H9 (cell line): Measurements from ENCODE around the gene PNMA1. TPM values are rescaled to one million over a fixed set of nuclear protein-coding genes. Genes with fewer than 3 reads are reported as not detected.

Experiments
- DNase-seq: peaks from one replicate; pipeline ENCODE4 v3.0.0-alpha.2; 2017
- H2AFZ ChIP-seq: one replicate; pipeline ENCODE4 v1.6.1; 2013; ENCODE audit warnings: mild to moderate bottlenecking, low read length, control low read depth, moderate library complexity
- H2AK5ac ChIP-seq: 2 replicates; pipeline ENCODE4 v1.6.1; 2013; ENCODE audit warnings: low read length, control low read depth, mixed read lengths; ENCODE audit not compliant: insufficient read length
- H2BK120ac ChIP-seq: one replicate; pipeline ENCODE4 v1.6.1; 2013; ENCODE audit warnings: low read depth, mild to moderate bottlenecking, low read length, control low read depth, inconsistent platforms; ENCODE audit not compliant: poor library complexity, severe bottlenecking
- H2BK12ac ChIP-seq: 2 replicates; pipeline ENCODE4 v1.6.1; 2013; ENCODE audit warnings: low read length, control low read depth, mixed read lengths, low read depth; ENCODE audit not compliant: insufficient read length
- H2BK15ac ChIP-seq: 2 replicates; pipeline ENCODE4 v1.6.1; 2013; ENCODE audit warnings: low read depth, low read length, control low read depth
- H2BK20ac ChIP-seq: one replicate; pipeline ENCODE4 v1.6.1; 2013; ENCODE audit warnings: low read depth, mild to moderate bottlenecking, low read length, control low read depth, inconsistent platforms; ENCODE audit not compliant: poor library complexity, severe bottlenecking
- H2BK5ac ChIP-seq: 2 replicates; pipeline ENCODE4 v1.6.1; 2013; ENCODE audit warnings: low read length, control low read depth, mixed read lengths; ENCODE audit not compliant: insufficient read length
- H3K14ac ChIP-seq: 2 replicates; pipeline ENCODE4 v1.6.1; 2013; ENCODE audit warnings: low read length, control low read depth; ENCODE audit not compliant: insufficient read depth
- H3K18ac ChIP-seq: 2 replicates; pipeline ENCODE4 v1.6.1; 2013; ENCODE audit warnings: low read depth, mild to moderate bottlenecking, mixed read lengths, low read length, control low read depth; ENCODE audit not compliant: insufficient read length
- H3K23ac ChIP-seq: 2 replicates; pipeline ENCODE4 v1.6.1; 2013; ENCODE audit warnings: low read length, control low read depth, mixed read lengths, low read depth; ENCODE audit not compliant: insufficient read length
- H3K23me2 ChIP-seq: 2 replicates; pipeline ENCODE4 v1.6.1; 2013; ENCODE audit warnings: low read depth, mild to moderate bottlenecking, mixed read lengths, low read length, control low read depth; ENCODE audit not compliant: insufficient read length, poor library complexity, severe bottlenecking
- H3K27ac ChIP-seq: 2 replicates; pipeline ENCODE4 v1.5.1; 2013; ENCODE audit warnings: low read length, control low read depth, mixed read lengths, low read depth; ENCODE audit not compliant: insufficient read length
- H3K27me3 ChIP-seq: 2 replicates; pipeline ENCODE4 v1.6.1; 2013; ENCODE audit warnings: low read length, control low read depth, inconsistent platforms; ENCODE audit not compliant: insufficient read depth
- H3K4ac ChIP-seq: 2 replicates; pipeline ENCODE4 v1.6.1; 2013; ENCODE audit warnings: low read depth, mild to moderate bottlenecking, control low read depth, inconsistent platforms, low read length, moderate library complexity
- H3K4me1 ChIP-seq: 2 replicates; pipeline ENCODE4 v1.6.1; 2013; ENCODE audit warnings: low read length, control low read depth, inconsistent platforms; ENCODE audit not compliant: insufficient read depth
- H3K4me2 ChIP-seq: 2 replicates; pipeline ENCODE4 v1.6.1; 2013; ENCODE audit warnings: low read length, control low read depth, mixed read lengths; ENCODE audit not compliant: insufficient read length, insufficient read depth
- H3K56ac ChIP-seq: 2 replicates; pipeline ENCODE4 v1.6.1; 2013; ENCODE audit warnings: low read depth, mild to moderate bottlenecking, mixed read lengths, low read length, control low read depth; ENCODE audit not compliant: insufficient read length
- H3K79me1 ChIP-seq: 2 replicates; pipeline ENCODE4 v1.6.1; 2013; ENCODE audit warnings: low read depth, mild to moderate bottlenecking, moderate library complexity, low read length, control low read depth, inconsistent platforms; ENCODE audit not compliant: insufficient read depth, poor library complexity, severe bottlenecking
- H3K79me2 ChIP-seq: 2 replicates; pipeline ENCODE4 v1.6.1; 2013; ENCODE audit warnings: low read length, control low read depth, inconsistent platforms; ENCODE audit not compliant: insufficient read depth
- H3K9ac ChIP-seq: 2 replicates; pipeline ENCODE4 v1.6.1; 2013; ENCODE audit warnings: low read length, control low read depth, mixed read lengths; ENCODE audit not compliant: insufficient read length; ENCODE audit errors: extremely low read depth
- H3K9me3 ChIP-seq: one replicate; pipeline ENCODE4 v1.6.1; 2013; ENCODE audit warnings: low read depth, low read length, inconsistent platforms; ENCODE audit not compliant: control insufficient read depth
- H3T11ph ChIP-seq: one replicate; pipeline ENCODE4 v1.6.1; 2013; ENCODE audit warnings: mild to moderate bottlenecking, low read length, control low read depth, inconsistent platforms
- H4K20me1 ChIP-seq: one replicate; pipeline ENCODE4 v1.6.1; 2013; ENCODE audit not compliant: control insufficient read depth, insufficient read length, insufficient read depth
- H4K5ac ChIP-seq: 2 replicates; pipeline ENCODE4 v1.6.1; 2013; ENCODE audit warnings: low read depth, mild to moderate bottlenecking, mixed read lengths, low read length, control low read depth; ENCODE audit not compliant: insufficient read length
- H4K8ac ChIP-seq: replicated peaks from 2 replicates; pipeline ENCODE4 v1.6.1; 2013; ENCODE audit warnings: low read length, control low read depth, mixed read lengths, low read depth; ENCODE audit not compliant: insufficient read length
- H4K91ac ChIP-seq: 2 replicates; pipeline ENCODE4 v1.6.1; 2013; ENCODE audit warnings: low read depth, mild to moderate bottlenecking, moderate library complexity, mixed read lengths, low read length, control low read depth; ENCODE audit not compliant: insufficient read length
- H3K27ac Mint-ChIP-seq, 3 experiments: 2 replicates in 2 of 3; 3 replicates in 1 of 3; pipeline ENCODE4 v1.8.0; 2020 to 2021; ENCODE audit warnings: mixed read lengths in 3 of 3, mild to moderate bottlenecking in 1 of 3, moderate library complexity in 1 of 3
- H3K27me3 Mint-ChIP-seq: 2 replicates; pipeline ENCODE4 v1.8.0; 2021; ENCODE audit warnings: low read depth, mild to moderate bottlenecking, moderate library complexity, mixed read lengths
- H3K36me3 Mint-ChIP-seq, 3 experiments: 2 replicates in 2 of 3; 3 replicates in 1 of 3; pipeline ENCODE4 v1.8.0; 2020 to 2021; ENCODE audit warnings: low read depth in 3 of 3, mixed read lengths in 3 of 3; ENCODE audit not compliant: insufficient read depth in 1 of 3
- H3K4me1 Mint-ChIP-seq, 2 experiments: 2 replicates each; pipeline ENCODE4 v1.8.0; 2020; ENCODE audit warnings: mixed read lengths in 2 of 2
- H3K4me3 Mint-ChIP-seq, 2 experiments: 2 replicates in 1 of 2; 3 replicates in 1 of 2; pipeline ENCODE4 v1.8.0; 2020 to 2021; ENCODE audit warnings: mild to moderate bottlenecking in 2 of 2, mixed read lengths in 2 of 2, moderate library complexity in 1 of 2
- H3K9me3 Mint-ChIP-seq, 2 experiments: 2 replicates in 1 of 2; 3 replicates in 1 of 2; pipeline ENCODE4 v1.8.0; 2020; ENCODE audit warnings: mild to moderate bottlenecking in 2 of 2, mixed read lengths in 2 of 2, moderate library complexity in 1 of 2
- WGBS: extraction: QIAGEN DNeasy Blood & Tissue Kit; methylation state at CpG from one replicate; pipeline ENCODE4 v1.1.7; 2013; ENCODE audit warnings: missing lambda C conversion rate, low lambda C conversion rate, mixed read lengths; ENCODE audit not compliant: insufficient read length; ENCODE audit errors: extremely low coverage; 5-methylcytosine and 5-hydroxymethylcytosine counted together
- total RNA-seq: library from RNA; stranded (reverse); gene quantifications from 2 replicates; pipeline ENCODE4 v1.2.1, GENCODE V29; 2021
- TF ChIP-seq, protein P1 (sequence below): fragments of 200-600 bp; sonication (generic); conservative IDR thresholded peaks from 3 replicates; pipeline ENCODE4 v1.8.0; 2021; ENCODE audit warnings: antibody characterized with exemption, mild to moderate bottlenecking

Gene PNMA1
- total RNA-seq, 1 experiment from 2014 or later = 56.1 TPM

DNA sequence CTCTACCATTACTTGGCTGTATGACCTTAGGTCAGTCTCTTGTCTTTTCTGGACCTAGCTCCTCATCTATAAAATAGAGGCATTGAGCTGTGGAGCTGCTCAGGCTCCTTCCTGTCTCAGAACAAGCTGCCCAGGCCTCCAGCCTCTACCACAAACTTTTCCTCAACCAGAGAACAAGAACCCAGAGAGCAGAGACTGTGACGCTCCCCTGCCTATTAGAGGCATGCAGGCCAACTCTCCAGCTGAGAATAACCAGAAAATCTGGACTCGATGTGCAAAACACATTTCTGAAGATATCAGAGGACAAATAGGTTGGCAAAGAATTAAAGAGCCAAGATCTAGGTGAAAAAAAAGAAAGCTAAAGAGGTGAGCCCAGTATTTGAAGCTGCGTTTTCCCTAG is 17.8 kb upstream of the PNMA1 start:
- Histone ChIP-seq H3K23ac (no peak overlapping the region), H4K20me1 (no peaks in the 10 kb centered on the region), H3K14ac (no peak overlapping the region), H3K79me1 (no peaks in the 10 kb centered on the region), H3K18ac (no peak overlapping the region), H2AK5ac (no peak overlapping the region), H3K4ac (no peak overlapping the region), H2BK5ac (no peak overlapping the region), H3K9ac (no peak overlapping the region), H2BK120ac (no peak overlapping the region), H2BK20ac (no peak overlapping the region), H3K4me2 (no peak overlapping the region), H2BK12ac (no peak overlapping the region), H2AFZ (no peak overlapping the region), H3K23me2 (no peaks in the 10 kb centered on the region), H4K5ac (no peak overlapping the region), H2BK15ac (no peak overlapping the region), H4K8ac (no peak overlapping the region), H3K4me1 (no peaks in the 10 kb centered on the region; the same call in 1 of the 2 replicates), H3T11ph (no peak overlapping the region), H3K79me2 (no peaks in the 10 kb centered on the region), H3K27me3 (no peaks in the 10 kb centered on the region), H3K27ac (no peak overlapping the region), H3K9me3 (no peaks in the 10 kb centered on the region), H3K56ac (no peak overlapping the region), H4K91ac (no peak overlapping the region)
- WGBS = no CpG with 5 or more reads among the region's 3 CpGs
- no peaks in the 10 kb centered on the region for H3K27me3 Mint-ChIP-seq
- H3K36me3 Mint-ChIP-seq = peaks cover under 1 to 20% (median 15%) of the 10 kb centered on the region in 3 experiments; a peak in 6 of 7 replicates
- H3K4me1 Mint-ChIP-seq = peaks cover 8 to 10% of the 10 kb centered on the region in 2 experiments
- TF ChIP-seq, protein P1, sequence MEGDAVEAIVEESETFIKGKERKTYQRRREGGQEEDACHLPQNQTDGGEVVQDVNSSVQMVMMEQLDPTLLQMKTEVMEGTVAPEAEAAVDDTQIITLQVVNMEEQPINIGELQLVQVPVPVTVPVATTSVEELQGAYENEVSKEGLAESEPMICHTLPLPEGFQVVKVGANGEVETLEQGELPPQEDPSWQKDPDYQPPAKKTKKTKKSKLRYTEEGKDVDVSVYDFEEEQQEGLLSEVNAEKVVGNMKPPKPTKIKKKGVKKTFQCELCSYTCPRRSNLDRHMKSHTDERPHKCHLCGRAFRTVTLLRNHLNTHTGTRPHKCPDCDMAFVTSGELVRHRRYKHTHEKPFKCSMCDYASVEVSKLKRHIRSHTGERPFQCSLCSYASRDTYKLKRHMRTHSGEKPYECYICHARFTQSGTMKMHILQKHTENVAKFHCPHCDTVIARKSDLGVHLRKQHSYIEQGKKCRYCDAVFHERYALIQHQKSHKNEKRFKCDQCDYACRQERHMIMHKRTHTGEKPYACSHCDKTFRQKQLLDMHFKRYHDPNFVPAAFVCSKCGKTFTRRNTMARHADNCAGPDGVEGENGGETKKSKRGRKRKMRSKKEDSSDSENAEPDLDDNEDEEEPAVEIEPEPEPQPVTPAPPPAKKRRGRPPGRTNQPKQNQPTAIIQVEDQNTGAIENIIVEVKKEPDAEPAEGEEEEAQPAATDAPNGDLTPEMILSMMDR = no peak
- H3K9me3 Mint-ChIP-seq = no peaks in the 10 kb centered on the region
- no peak overlapping the region for H3K4me3 Mint-ChIP-seq
- peak overlapping the region in 1 of 3 experiments; percentile 72; a peak in 1 of 7 replicates for H3K27ac Mint-ChIP-seq
- DNase-seq = no peak
